SHP77 treated with DMSO at 0.1 percent for 48 hours (cell line): ENCODE results near the gene WBP1L.
"Not testable (repeated sequence)": the region's sequence is repeated elsewhere in the genome, so short reads cannot be mapped to it uniquely, and the experiment has no call there.

Source experiments
- DNase-seq: peaks from one replicate; lab custom pipeline; 2025; lab: John Stamatoyannopoulos, UW

WBP1L gene

DNA sequence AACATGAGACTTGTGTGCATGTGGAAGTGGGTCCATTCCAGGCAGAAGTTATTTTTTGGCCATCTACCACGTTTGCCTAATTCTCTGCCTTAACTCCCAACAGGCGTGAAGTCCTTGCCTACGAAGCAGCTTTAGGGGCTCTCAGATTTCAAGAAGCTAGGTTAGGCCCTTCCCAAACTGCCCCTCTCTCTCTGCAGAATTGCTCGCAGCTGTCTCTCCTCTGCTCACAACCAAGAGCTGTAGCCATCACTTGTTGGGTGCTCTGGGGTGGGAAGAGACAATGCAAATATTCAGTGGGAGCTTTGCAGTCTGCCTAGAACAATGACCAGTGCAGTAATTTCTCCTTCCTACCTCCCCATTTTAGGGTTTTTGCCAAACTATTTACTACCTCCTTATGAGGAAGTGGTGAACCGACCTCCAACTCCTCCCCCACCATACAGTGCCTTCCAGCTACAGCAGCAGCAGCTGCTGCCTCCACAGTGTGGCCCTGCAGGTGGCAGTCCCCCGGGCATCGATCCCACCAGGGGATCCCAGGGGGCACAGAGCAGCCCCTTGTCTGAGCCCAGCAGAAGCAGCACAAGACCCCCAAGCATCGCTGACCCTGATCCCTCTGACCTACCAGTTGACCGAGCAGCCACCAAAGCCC, 68.6 kb downstream of the WBP1L start:
- DNase-seq: no peak

DNA sequence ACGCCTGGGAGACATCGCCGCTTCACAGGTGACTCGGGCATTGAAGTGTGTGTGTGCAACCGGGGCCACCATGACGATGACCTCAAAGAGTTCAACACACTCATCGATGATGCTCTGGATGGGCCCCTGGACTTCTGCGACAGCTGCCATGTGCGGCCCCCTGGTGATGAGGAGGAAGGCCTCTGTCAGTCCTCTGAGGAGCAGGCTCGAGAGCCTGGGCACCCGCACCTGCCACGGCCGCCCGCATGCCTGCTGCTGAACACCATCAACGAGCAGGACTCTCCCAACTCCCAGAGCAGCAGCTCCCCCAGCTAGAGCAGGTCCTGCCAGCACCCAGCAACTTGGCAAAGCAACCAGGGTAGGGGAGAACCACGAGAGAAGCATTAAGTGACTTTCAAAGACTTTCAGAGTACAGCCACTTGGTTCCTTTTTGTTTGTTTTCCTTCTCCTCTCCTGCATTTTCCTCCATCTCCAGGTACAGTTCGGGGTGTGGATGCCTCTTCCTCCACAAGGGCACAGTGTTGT, 69.3 kb downstream of the WBP1L start:
- DNase-seq: no peak

DNA sequence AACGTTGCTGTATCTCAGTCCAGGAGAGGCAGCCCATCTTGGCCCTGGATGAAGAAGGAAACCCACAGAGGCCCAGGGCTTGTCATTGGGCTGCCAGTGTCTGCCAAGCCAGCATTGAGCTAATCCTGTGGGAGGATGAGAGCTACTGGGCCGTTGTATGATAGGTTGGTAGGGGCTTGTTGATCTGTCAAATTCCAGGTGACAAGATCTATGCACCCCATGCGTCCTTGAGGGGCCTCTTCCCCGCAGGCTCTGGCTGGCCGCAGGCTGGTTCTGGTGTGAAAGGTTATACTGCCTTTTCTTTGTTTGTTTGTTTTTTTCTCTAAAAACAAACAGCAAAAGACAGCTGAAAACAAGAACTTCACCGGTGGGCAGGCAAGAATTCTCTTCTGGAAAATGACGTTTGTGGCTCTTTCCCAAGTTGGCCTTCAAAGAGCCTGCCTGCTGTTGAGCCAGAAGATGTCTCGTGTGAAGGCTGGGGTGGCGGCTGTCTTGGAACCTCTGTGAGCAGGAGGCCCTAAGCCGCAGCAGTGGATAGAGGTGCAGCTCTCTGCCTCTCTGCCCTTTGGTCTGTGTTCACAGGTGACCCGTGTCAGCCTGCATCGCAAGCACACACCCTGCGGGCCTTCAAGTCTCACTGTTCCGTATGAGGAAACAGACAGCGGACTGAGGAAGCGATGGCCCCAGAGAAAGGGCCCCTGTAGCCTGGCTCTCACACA, 70.1 kb downstream of the WBP1L start:
- no peak for DNase-seq

DNA sequence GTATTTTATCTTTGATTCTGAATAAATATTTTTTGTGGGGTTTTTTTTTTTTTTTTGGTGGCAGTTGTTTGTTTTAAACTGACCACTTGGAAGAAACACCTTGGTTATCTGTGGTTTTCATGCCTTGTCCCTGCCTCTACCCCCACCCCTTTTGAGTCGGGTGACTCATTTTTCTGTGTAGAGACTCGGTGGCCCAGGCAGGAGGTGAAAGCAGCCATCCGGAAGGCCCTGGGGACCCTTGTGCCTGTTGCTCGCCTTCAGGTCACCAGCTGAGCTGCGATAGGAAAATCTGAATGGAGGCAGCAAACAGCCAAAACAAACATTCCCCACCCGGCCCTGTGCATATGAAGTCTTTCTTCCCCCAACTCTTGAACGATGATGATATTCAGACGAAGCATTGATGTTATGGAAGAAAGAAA, 70.7 kb downstream of the WBP1L start:
- DNase-seq: no peak

DNA sequence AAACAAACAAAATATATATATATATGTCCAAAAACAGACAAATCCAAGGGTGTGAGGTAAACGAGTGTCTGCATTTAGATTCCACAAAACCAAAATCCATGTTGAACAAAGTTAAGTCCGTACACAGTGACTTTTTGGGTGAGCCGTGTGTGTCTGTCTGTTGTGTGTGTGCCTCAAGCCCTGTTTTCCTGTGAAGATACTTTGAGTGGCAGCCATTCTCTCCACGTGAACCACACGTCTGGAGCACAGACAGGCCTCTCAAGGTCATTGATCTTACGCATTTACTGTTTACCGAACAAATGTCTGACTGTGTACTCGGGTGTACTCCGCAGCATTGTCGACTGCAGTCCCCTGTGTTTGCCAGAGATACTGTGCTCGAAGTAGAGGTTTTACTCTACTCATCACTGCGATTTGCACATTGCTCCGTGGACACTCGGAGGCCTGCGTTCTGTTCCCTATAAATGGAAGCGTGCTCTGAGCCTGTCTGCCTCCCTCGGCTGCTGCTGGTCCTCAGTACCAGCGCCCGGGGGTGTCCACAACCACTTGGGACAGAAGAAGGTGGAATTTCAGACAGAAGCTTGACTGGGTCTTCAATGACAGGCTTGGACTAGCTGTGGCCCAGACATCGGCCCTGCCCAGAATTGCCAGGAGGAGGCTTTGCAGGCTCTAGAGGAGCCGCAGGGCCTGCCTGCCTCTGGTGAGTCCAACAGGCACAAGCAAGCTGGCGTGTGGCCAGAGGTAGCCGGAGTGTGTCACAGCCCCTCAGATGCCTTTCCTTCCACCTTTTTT, 71.3 kb downstream of the WBP1L start:
- DNase-seq: no peak

DNA sequence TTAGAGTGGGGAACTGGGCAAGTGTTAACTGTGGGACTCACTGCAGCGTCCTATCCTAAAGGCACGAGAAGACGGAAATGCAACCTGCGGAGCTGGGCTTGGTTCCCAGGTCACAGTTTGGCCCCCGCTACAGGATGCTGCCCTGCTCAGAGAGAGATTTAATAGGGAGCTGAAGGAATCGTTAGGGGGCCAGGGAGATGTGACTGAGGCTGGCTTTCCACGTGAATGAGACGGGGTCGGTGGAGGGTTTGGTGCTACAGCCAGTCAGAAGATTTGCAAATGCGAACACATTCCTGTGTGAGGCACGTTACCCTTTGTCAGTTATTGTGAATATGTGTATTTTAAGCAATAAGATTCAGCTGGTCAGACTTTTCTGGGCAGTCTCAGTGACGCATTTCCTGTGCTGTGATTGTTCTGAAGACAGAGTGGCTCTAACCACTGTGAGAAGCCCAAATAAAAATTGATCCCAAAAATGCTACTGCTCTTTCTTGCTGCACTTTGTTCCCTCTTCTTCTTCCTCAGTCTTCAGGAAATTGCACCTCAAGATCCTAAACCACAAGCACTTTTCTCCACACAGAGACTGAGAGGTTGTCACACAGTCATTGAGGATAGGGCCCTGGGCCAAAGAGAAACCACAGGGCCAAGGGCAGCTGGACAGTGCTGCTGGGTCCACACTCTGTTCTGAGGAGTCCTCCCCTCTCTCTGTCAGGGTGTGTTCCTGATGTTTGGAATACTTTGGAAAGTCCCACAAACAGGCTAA, 72.2 kb downstream of the WBP1L start:
- no peak for DNase-seq

DNA sequence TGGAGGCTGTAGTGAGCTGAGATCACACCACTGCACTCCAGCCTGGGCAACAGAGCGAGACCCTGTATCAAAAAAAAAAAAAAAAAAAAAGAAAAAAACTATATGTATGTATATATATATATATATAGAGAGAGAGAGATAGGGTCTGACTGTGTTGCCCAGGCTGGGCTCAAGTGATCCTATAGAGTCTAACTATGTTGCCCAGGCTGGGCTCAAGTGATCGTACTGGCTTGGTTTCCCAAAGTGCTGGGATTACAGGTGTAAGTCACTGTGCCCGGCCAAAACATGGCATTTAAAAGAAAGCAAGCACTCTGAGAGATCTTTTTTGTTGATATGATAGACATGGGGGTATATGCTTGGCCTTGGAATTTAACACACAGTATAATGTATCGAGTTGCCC, 73.4 kb downstream of the WBP1L start:
- DNase-seq: no peak

DNA sequence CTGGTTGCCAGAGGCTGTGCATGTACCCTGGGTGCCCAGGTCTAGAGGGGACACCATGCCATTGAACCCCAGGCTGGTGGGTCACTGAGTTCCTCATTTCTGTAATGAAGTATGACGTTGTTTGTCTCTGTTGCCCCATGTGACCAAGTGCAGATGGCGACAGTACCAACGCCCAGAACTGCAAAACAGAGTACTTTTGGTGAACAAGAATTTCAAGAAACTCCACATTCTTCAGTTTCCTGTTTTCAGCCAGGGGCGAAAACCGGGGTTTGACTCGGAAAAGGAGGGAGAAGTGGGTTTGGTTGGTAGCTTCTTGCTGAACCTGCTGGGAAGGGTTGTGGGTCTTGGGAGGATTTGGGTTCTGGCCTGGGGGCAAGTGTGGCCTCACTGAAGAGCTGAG, 75.3 kb downstream of the WBP1L start:
- no peak for DNase-seq

DNA sequence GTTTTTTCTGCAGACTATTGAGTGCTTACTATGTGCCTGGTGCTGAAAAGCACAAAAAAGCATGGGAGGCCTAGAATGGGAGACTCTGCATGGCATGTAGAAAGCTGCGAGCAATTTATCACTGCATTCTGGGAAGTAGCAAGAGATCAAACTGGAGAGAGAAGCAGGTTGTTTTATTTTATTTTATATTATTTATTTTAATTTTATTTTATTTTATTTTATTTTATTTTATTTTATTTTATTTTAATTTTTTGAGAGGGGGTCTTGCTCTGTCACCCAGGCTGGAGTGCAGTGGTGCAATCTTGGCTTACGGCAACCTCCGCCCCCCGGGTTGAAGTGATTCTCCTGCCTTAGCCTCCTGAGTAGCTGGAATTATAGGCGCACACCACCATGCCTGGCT, 76.3 kb downstream of the WBP1L start:
- not testable (repeated sequence) for DNase-seq

DNA sequence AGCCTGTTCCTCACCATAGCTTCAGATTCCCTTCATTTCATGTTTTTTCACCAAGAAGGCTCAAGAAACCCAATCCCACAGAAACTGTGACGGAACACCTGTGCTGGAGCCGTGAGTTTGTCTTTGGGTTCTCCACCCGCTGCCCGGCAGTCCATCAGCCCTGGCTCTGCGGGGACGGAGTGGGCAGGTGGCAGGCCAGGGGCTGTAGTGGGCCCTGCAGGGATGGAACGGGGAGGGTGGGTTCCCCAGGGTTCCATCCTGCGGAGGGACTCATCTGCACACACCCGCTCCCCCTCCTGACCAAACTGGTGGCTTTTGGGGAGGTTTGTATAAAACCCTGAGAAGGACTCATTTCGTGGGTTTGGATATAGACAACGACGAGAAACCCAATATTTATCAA, 78.5 kb downstream of the WBP1L start:
- no peak for DNase-seq

DNA sequence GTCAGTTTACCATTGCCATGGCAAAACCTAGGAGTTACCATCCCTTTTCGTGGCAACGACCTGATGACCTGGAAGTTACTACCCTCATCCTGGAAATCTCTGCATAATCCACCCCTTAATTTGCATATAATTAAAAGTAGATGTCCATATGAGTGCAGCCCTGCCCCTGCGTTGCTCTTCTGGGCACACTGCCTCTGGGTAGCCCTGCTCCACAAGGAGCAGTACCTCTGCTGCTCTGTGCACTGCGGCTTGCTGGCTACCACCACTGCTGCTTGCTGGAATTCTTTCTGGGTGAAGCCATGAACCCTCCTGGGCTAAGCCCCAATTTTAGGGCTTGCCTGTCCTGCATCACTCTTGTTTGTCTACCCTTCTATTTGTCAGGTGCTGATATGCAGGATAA, 80.9 kb downstream of the WBP1L start:
- no peak for DNase-seq

DNA sequence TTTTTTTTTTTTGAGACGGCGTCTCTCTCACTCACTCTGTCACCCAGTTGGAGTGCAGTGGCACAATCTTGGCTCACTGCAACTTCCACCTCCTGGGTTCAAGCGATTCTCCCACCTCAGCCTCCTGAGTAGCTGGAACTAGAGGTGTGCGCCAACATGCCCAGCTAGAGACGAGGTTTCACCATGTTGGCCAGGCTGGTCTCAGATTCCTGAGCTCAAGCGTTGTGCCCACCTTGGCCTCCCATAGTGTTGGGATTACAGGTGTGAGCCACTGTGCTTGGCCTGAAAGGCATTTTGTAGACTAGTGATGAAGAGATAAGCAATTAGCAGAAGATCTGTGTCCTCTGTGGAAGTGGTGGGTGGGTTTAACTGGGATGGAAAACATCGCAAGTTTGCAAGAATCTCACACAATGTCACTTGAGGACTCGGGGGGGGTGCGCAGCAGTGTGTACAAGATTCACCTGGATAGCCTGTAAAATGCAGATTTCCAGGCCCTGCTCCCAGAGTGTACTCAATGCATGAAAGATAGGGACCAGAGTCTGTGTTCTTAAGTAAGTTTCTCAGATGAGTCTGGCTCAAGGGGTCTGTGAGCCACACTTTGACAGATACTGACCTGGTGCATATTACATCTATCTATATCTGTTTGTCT, 82.5 kb downstream of the WBP1L start:
- no peak for DNase-seq

DNA sequence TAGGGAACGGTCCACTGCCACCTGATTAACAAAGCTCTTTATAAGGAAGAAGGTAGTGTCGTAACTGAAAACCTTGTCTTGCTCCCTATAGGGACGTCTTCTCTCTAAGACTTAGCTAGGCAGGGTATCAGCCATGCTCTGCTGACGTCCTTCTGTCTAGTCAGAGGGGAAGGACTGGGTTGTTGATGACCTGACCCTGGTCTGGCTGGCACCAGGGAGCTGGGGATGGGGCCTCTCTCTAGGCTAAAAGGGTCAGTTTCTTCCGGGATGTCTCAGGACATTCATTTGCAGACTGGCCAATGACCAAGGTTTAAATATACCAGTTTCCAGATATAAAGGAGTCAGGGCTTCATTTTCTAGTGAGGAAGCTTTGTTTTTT, 83.8 kb downstream of the WBP1L start:
- no peak for DNase-seq

DNA sequence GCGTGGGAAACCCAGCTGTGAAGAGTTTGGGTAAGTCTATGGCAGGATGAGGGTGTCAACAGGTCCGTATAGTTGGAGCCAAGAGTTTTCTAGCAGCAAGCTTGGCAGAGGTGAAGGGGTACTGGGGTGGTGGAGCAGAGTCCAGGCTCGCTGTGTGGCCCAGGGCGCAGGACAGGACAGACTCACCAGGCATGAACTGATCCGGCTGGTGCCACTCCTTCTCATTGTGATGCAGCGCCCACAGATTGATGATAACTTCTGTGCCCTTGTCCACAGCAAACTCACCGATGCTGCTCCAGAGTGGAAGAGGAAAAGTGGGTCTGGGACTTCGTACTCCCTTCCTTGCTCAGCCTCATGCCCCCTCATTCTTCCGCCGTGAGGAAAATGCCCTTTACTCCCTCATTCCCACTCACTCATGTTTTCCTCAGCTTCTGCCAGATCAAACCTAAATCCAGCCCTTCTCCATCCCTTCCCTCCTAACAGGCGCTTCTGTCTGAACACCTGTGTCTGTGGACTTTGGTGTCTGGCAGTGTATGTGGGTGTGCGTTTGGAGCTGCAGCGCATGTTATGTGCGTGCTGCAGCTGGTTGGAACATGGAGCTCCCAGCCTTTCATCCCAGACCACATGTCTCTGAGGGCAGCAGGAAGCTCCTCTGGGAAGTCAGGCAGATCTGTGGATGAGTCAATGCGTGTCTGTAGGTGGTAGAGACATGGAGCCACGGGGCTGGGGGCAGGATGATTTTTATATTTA, 87.7 kb downstream of the WBP1L start:
- no peak for DNase-seq

DNA sequence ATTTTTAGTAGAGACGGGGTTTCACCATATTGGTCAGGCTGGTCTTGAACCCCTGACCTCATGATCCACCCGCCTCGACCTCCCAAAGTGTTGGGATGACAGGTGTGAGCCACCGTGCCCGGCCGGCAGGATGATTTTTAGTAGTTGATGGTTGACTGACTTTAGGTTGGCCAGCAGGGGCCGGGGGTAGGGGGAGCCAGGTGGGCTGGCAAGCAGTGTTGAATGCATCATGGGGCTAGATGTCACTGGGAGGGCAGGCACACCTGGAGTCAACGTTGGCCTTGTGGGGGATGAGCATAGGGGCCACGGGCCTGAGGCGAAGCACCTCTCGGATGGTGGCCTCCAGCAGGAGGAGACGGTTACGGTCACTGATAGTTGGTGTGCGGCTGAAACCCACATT, 88.5 kb downstream of the WBP1L start:
- DNase-seq: no peak

DNA sequence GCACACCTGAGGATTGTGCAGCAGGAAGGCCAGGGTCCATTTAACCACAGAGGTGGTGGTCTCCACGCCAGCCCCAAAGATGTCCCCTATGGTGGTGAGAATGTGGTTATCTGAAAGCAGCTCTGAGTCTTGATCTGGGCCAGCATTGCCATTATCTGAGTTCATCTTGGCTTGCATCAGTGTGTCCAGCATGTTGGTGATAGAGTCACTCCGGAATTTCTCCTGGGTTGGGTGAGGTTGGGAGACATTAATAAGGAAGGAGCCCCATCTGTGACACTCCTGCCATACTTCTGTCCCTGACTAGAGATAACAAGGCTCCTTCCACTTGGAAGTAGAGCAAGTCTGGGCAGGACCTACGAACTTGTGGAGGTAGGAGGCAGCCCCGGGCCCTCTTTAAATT, 89.2 kb downstream of the WBP1L start:
- no peak for DNase-seq

DNA sequence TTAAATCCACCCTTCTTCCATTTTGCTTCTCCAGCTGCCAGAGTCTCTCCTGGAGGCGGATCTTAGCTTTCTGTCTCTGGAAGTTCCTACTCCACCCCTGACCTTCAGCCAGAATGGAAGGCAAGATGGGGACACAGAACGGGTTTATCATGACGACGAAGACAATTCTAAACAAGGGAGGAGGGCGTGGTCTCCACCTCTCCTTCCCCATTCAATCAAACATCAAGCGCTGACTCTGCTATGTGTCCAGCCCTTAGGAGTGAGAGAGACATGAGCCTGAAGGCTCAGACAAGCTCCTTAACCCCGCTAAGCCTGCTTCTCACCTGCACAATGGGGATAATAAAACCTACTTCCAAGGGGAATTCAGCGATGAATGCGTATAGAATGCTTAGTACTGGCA, 90.4 kb downstream of the WBP1L start:
- DNase-seq: no peak

DNA sequence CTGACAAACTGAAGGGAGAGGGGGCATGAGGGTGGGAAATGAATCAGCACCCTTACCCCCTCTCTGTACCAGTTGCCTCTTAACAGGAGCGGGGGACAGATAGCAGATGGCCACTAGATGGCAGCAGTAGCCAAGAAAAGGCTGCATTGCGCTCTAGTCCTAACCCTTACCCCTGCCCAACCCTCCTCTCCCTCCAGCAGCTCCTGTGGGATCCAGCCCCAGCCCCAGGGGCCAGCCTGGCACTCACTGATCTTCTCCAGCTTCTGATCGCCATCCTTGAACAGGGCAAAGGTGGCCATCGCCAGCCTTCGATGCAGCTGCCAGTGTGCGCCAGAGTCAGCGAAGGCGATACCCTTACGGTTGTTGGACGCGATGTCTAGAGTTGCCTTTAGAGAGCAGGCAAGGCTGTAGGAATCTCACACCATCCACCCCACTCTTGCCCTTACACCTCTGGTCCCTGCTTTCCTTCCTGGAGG, 91.3 kb downstream of the WBP1L start:
- DNase-seq: peak; percentile 55

DNA sequence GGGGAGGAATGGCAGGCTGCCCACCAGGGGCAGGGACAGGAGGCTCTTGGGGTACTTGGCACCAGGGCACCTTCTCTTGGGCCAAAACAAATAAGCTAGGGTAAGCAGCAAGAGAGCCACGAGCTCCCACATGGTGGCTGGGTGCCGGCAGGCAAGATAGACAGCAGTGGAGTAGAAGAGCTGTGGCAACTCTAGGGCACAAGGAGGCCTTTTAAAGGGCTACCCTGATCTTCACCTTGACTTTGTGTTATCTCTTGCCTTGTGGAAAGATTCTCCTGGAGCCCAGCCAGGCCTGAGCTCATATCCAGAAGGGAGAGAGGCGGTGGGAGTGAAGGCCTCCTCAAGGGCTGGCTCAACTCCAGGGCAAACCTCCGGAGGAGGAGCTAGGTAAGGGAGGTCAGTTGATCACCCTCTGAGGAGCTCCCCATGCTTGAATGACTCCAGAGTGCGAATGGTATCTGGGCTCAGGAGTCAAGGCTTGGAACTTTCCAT, 93.5 kb downstream of the WBP1L start, which contains the start of gene CYP17A1:
Gene CYP17A1, minus strand, starts transcription at position 184 of the 492 bp plus-strand sequence. Its CDS starts 52 bp downstream, at position 132.
- DNase-seq: no peak

DNA sequence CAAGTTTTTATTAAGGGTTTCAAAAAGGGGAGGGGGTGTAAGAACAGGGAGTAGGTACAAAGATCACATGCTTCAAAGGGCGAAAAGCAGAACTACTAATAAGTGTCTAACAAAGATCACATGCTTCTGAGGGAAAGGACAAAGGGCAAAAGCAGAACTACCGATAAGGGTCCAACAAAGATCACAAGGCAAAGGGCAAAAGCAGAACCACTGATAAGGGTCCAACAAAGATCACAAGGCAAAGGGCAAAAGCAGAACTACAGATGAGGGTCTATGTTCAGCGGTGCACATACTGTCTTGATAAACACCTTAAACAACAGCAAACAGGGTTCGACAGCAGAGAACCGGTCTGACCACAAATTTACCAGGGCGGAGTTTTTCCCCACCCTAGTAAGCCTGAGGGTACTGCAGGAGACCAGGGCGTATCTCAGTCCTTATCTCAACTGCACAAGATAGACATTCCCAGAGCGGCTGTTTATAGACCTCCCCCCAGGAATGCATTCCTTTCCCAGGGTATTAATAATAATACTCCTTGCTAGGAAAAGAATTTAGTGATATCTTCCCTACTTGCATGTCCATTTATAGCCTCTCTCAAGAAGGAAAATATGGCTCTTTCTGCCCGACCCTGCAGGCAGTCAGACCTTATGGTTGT, 94.7 kb downstream of the WBP1L start:
- not testable (repeated sequence) for DNase-seq
